AG04449 (cell line): ENCODE results near the gene CCDC74B.
"Not testable (repeated sequence)": the region's sequence is repeated elsewhere in the genome, so short reads cannot be mapped to it uniquely, and the experiment has no call there.

Experiments
- CTCF ChIA-PET: fragments of 350-600 bp; formaldehyde crosslinking; extraction: SDS; loops from one replicate; lab custom pipeline; 2021; ENCODE audit warnings: antibody characterized with exemption; lab: Yijun Ruan, JAX
- POLR2A ChIA-PET: fragments of 400-600, 350-600 bp; formaldehyde crosslinking; extraction: SDS; loops from one replicate; lab custom pipeline; 2020; ENCODE audit warnings: antibody characterized with exemption, inconsistent platforms; lab: Yijun Ruan, JAX
- DNase-seq: peaks from one replicate; pipeline ENCODE4 v3.0.0-alpha.2; 2010; ENCODE audit warnings: low read depth, low spot score
- H3K4me3 ChIP-seq: 2 replicates; pipeline ENCODE4 v1.5.1; 2011; ENCODE audit warnings: low read depth, mild to moderate bottlenecking, control low read depth, low read length
- TF ChIP-seq, protein P1 (sequence below): IDR thresholded peaks from one replicate; pipeline ENCODE4 v1.5.1; 2011; ENCODE audit warnings: mild to moderate bottlenecking, moderate library complexity, low read length, control low read depth, inconsistent platforms; ENCODE audit not compliant: insufficient read depth; ENCODE audit errors: missing control alignments

The CCDC74B gene

GRCh38 chr2:130162968-130163367 lies 18.1 kb upstream of the CCDC74B start:
- TF ChIP-seq, protein P1, sequence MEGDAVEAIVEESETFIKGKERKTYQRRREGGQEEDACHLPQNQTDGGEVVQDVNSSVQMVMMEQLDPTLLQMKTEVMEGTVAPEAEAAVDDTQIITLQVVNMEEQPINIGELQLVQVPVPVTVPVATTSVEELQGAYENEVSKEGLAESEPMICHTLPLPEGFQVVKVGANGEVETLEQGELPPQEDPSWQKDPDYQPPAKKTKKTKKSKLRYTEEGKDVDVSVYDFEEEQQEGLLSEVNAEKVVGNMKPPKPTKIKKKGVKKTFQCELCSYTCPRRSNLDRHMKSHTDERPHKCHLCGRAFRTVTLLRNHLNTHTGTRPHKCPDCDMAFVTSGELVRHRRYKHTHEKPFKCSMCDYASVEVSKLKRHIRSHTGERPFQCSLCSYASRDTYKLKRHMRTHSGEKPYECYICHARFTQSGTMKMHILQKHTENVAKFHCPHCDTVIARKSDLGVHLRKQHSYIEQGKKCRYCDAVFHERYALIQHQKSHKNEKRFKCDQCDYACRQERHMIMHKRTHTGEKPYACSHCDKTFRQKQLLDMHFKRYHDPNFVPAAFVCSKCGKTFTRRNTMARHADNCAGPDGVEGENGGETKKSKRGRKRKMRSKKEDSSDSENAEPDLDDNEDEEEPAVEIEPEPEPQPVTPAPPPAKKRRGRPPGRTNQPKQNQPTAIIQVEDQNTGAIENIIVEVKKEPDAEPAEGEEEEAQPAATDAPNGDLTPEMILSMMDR: no peak
- no peak overlapping the region for H3K4me3 ChIP-seq
- CTCF ChIA-PET: no interaction called here
- no peak for DNase-seq
- POLR2A ChIA-PET: no interaction called here

GRCh38 chr2:130162486-130162885 lies 17.6 kb upstream of the CCDC74B start:
- H3K4me3 ChIP-seq, DNase-seq, POLR2A ChIA-PET, CTCF ChIA-PET: not testable (repeated sequence)

- H3K4me3 ChIP-seq, DNase-seq, CTCF ChIA-PET, POLR2A ChIA-PET: not testable (repeated sequence)
Measured at GRCh38 chr2:130160838-130161705, 16.2 kb upstream of the CCDC74B start.

GRCh38 chr2:130160131-130160530 lies 15.2 kb upstream of the CCDC74B start:
- no peak overlapping the region for H3K4me3 ChIP-seq
- no peak for DNase-seq
- ChIA-PET CTCF (no interaction called here), POLR2A (interaction anchor here (0.7 kb wide), 1 partner anchor 217 kb away, joined by 3 read pairs; no protein-coding TSS in a partner anchor)
- TF ChIP-seq, protein P1: no peak

GRCh38 chr2:130159376-130159775 lies 14.5 kb upstream of the CCDC74B start:
- CTCF ChIA-PET, H3K4me3 ChIP-seq, DNase-seq: not testable (repeated sequence)
- POLR2A ChIA-PET: interaction anchor here (0.7 kb wide), 1 partner anchor 217 kb away, joined by 3 read pairs; no protein-coding TSS in a partner anchor

- TF ChIP-seq, protein P1: no peak
- POLR2A ChIA-PET: no interaction called here
- DNase-seq: no peak
- H3K4me3 ChIP-seq: no peak overlapping the region
- CTCF ChIA-PET: no interaction called here
Measured at GRCh38 chr2:130158631-130159030, 13.7 kb upstream of the CCDC74B start.

DNA sequence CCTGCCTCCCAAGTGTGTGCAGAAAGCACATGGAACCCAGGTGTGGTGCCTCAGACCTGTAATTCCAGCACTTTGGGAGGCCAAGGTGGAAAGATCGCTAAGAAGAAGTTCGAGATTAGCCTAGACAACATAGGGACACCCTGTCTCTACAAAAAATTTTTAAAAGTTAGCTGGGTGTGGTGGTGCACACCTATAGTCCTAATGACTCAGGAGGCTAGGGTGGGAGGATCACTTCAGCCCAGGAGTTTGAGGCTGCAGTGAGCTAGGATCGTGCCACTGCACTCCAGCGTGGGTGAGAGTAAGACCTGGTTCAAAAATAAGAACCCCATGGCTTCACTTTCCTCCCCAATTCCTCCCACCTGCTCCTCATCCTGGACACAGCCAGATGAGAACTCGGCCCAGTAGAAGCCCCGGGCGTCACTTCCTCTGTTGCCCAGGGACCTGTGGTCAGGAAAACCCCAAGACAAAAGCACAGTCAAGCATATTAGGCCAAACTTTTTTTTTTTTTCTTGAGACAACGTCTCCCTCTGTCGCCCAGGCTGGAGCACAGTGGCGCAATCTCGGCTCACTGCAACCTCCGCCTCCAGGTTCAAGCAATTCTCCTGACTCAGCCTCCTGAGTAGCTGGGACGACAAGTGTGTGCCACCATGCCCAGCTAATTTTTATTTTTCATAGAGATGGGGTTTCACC lies 13.1 kb upstream of the CCDC74B start:
- H3K4me3 ChIP-seq, POLR2A ChIA-PET, CTCF ChIA-PET, DNase-seq: not testable (repeated sequence)

DNA sequence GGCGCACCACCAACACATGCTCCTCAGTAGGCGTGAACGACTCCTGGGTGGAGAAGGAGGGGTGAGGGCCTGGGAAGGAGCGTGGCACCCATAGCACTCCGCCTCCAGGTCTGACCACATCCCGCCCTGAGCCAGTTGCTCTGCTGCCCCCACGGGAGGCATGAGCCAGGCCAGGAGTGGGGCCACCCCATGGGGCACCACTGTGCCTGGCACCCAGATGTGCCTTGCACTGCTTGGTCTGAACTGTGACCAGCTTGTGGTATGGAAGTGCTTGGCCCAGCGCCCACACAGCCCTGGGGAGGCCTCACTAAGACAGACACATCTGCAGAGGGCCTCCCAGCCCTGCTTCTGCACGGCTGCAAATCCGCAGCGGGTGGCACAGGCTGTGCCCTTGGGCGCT lies 12.4 kb upstream of the CCDC74B start:
- H3K4me3 ChIP-seq, DNase-seq, CTCF ChIA-PET, POLR2A ChIA-PET: not testable (repeated sequence)

DNA sequence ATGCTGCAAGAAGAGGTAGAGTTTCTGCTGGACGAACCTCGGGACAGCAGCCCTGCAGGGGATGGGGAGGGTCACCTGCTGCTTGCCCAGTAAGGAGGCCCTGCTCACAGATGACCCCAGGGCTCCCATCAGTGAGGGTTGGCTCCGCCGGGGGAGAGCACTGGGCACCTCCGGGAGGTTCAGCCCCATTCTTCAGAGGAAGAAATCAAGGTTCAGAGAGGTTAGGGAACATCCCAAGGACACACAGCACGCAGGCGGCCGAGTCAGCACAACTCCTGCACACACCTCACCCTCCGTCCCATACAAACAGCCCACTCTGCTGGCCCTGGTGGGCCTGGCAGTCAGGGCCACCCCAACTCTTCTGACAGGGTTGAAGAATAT lies 11.7 kb upstream of the CCDC74B start:
- ChIA-PET POLR2A (no interaction called here), CTCF (interaction anchor here (1.6 kb wide), 1 partner anchor 177 kb away, joined by 11 read pairs; no protein-coding TSS in a partner anchor)
- H3K4me3 ChIP-seq: no peak overlapping the region
- TF ChIP-seq, protein P1: no peak
- DNase-seq: no peak
